DMS114 treated with DMSO at 0.1 percent for 48 hours (cell line): Measurements from ENCODE around the gene SAFB2.

Experiments
- DNase-seq: peaks from one replicate; lab custom pipeline; 2025; ENCODE audit not compliant: unreplicated experiment; lab: John Stamatoyannopoulos, UW

SAFB2 gene

GRCh38 chr19:5635427-5635826 is 12.9 kb upstream of the SAFB2 start:
- DNase-seq, result no peak

GRCh38 chr19:5632657-5633056 is 10.1 kb upstream of the SAFB2 start:
- DNase-seq, result no peak

DNA sequence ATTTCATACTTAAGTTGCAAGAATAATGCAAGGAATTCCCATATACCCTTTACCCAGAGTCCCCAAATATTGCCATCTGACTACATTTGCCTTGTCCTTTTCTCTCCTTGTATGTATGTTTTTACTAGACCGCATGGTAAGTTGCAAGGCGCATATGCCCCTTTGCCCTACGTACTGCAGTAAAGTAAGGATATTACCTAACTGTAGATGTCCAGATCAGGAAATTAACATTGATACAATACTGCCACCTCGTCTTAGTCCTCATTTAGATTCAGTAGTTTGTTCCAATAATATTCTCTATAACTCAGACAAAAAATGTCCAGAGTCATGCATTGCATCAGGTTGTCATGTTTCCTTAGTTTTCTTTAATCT is 9.7 kb upstream of the SAFB2 start:
- DNase-seq, result no peak

GRCh38 chr19:5631567-5632240 is 9.1 kb upstream of the SAFB2 start:
- DNase-seq, result no peak

GRCh38 chr19:5628919-5629481 is 6.4 kb upstream of the SAFB2 start:
- DNase-seq, result no peak

DNA sequence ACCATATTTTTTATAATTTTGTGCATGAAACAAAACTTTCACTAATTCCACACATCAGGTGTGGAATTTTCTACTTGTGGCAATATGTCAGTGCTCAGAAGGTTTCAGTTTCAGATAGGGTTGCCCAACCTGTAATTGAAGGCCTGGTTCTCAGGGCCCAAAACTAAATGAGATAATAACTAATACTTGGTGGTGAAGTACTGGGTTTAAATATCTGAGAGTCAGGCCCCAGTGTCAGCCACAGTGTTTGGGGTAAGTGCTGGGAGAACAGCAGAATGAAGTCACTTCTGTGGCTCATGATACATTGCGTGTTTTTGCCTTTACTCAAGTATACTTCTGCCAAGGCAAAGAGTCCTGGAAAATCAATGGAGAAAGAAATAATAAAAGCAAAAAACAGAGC is 5.9 kb upstream of the SAFB2 start:
- no peak for DNase-seq

- no peak for DNase-seq
These were observed 4.9 kb upstream of the SAFB2 start for GRCh38 chr19:5627395-5627904.

- no peak for DNase-seq
These were observed 3.1 kb upstream of the SAFB2 start for GRCh38 chr19:5625641-5626040.

GRCh38 chr19:5624741-5625278 is 2.2 kb upstream of the SAFB2 start:
- DNase-seq, result no peak

DNA sequence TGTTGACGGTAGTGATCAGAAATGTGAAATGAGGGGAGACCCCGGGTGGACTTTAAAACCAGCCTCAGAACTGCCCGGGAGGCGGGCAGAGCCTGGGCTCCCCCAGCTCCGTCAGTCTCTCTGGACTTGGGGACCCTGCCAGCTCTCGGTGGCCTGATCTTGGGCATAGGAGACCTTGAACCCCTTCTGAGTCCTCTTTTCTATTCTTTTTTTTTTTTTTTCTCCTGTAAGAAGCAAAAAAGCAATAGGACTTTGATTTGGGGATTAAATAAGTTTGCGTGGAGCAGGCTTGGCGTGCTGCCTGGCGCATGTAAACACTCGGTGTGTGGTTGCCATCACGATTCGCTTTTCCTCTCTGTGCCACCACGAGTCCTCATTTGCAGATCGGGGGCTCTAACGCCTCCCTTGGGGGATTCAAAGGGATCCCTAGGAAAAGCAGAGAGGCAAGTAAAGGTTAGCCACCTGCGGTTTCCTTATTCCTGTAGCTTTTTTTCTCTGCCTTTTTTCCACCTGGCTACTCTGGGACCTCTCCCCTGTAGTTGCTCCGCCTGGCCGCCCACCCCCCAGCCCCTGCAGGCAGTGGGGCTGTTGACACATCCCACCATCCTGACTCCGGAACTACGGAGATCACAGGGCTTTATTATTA is 1.6 kb upstream of the SAFB2 start:
- no peak for DNase-seq

GRCh38 chr19:5623397-5624017 is 931 bp upstream of the SAFB2 start:
- DNase-seq, result no peak

DNA sequence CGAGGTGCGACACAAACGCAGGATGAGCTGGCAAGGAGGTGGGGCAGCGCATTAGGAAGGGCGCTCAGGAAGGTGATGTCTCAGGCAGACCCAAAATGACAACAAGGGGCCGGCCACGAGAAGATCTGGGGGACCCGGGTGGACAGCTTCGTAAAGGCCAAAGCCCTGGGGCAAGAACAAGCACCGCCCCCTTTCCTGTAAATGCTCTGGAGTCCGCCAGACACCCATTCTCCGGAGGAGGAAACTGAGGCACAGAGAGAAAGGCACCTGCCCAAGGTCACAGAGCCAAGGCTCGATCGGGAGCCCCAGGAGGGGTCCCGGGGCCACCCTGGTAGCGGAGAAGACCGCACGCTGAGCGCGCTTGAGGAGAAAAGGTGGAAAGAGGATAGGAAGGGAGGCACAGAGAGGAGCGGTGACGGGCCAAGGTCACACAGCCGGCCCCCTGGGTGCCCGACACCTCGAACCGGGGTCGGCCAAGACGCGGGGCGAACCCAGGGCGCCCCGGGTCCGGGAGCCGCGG is 571 bp downstream of the SAFB2 start:
- DNase-seq, result no peak

DNA sequence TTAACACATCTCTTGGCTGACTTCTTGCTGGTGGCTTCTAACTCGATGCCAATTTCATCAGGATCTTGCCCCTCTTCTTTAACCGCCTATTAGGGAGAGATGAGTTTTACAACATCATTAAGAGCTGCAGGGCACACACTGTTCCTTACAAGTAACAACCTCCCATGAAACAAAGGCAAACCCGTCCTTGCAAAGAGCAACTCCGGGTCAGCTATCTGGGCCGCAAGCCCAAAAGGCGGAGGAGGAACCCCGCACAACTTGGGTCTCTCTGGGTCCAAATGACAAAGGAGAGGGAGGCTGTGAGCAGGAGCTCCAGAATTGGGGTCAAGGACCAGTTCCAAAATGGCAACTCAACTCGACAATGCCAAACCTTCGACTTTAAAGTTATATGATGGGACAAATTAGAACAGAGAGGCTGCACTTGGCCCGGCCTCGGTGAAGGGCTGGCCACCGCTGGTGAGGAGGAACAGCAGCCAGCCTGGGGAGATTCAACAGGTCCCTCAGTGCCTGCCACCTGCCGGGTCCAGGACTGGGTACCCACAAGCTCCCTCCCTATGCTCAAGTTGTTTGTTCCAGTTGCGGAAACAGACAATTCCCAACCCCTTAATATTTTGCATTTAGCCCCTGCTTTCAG is 1.1 kb downstream of the SAFB2 start:
- no peak for DNase-seq

DNA sequence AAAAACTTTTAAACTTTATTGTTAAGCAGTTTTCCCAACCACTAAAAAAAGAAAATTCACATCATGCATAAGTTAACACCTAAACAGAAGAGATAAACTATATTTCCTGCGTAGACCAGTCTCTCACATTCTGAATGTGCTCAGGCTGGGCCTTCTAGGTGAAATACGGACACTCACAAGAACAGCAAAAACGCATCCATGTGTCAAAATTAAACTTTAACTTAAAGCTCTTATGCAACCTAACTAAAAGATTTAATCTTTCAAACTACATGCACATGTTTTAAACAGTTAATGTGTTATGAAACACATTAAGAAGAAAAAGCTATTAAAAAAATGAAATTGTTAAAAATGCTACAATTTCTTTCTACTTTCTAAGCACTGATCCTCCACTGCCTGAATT is 2.6 kb downstream of the SAFB2 start:
- no peak for DNase-seq

DNA sequence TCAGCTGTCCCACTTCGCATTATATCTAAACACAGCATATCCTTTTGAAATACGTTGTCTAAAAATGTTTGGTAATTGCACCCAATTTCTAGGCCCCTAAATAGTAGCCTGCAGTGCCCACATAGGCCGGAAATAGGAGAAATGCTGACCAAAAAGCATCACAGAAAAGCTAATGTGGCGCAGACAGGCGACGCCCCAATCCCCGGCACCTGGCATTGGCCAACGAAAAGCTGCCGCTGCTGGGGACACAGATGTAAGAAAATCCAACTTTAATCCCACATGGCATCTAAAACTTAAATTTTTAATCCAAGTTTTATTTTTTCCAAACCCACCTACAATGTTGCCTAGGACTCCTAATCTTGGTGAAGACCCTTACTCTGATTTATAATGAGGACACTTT is 4.0 kb downstream of the SAFB2 start:
- DNase-seq, result no peak

- DNase-seq, result no peak
These were observed 5.5 kb downstream of the SAFB2 start for GRCh38 chr19:5617080-5617479.

- DNase-seq, result no peak
These were observed 6.7 kb downstream of the SAFB2 start for GRCh38 chr19:5615756-5616327.

GRCh38 chr19:5612891-5613865 is 9.4 kb downstream of the SAFB2 start:
- no peak for DNase-seq

DNA sequence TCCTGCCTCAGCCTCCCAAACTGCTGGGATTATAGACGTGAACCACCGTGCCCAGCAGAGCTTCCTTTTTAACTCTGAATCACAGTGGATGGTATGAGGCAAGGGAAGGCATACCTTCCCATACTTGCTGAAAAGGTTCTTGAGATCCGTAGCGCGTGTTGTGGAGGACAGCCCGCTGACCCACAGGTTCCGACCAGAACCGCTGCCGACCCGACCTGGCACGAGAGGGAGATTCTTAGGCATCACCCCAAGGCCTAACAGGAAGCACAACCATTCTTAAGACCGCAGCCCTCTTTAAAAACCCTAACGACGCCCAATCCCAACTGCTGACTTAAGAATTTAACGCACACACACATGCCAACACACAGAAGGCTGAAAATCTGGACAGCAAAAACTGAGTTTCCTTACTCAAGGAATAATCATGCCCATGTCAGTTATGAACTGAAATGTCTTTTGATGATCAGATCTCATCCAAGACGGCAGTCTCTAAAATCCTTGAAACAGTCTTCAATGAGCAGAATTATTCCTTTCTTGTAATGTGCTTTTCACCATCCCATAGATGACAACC is 12.6 kb downstream of the SAFB2 start:
- DNase-seq, result no peak
